Measurements from ENCODE around the gene IGF2BP2. TPM values are rescaled to one million over a fixed set of nuclear protein-coding genes. Genes with fewer than 3 reads are reported as not detected.
A peak's percentile ranks its signal among the peaks of the same experiment; 100 is the strongest.

IGF2BP2 gene
- total RNA-seq, 1 experiment from 2014 or later = 135 TPM

GRCh38 chr3:185729337-185730055 is 95.3 kb downstream of the IGF2BP2 start:
- ATAC-seq (no peak), DNase-seq (ENCODE audit: low read depth, low spot score) (no peak)
- no peaks in the 10 kb centered on the region for H3K27me3 ChIP-seq (ENCODE audit: insufficient read depth, low read length)
- intact Hi-C loops (cut with micrococcal nuclease) = loop anchor here (5.0 kb wide), 1 partner anchor 52 kb away; no protein-coding TSS in a partner anchor
- no peaks in the 10 kb centered on the region for H3K9me2 ChIP-seq (ENCODE audit: insufficient read depth)
- H3K27ac ChIP-seq (ENCODE audit: low read depth, low read length) = no peak overlapping the region
- peaks cover 19 to 66% of the 10 kb centered on the region in 2 experiments for H3K4me1 ChIP-seq (ENCODE audit: control insufficient read depth in 1 of 2, insufficient read depth in 2 of 2, low read length in 2 of 2)
- BruUV-seq (replicated peaks) = no TSS peak
- H3K36me3 ChIP-seq (ENCODE audit: control insufficient read depth in 1 of 2, insufficient read depth in 2 of 2, low read length in 2 of 2) = no peaks in the 10 kb centered on the region
- no peak overlapping the region for H3K4me3 ChIP-seq (replicated peaks in 1 of 2; ENCODE audit: low read depth in 1 of 2, low read length in 2 of 2)
- no peaks in the 10 kb centered on the region for H3K9me3 ChIP-seq (ENCODE audit: control insufficient read depth in 1 of 2, insufficient read depth in 1 of 2, low read depth in 1 of 2, low read length in 2 of 2)
- no peak overlapping the region for H2AFZ ChIP-seq (ENCODE audit: low read depth, low read length, poor library complexity, severe bottlenecking)
- H4K20me1 ChIP-seq (ENCODE audit: insufficient read depth) = peaks cover 23% of the 10 kb centered on the region; the same call in 1 of the 2 replicates
- CTCF ChIA-PET = interaction anchor here (1.7 kb wide), 1 partner anchor 69 kb away, joined by 5 read pairs; no protein-coding TSS in a partner anchor
- H3K9ac ChIP-seq (ENCODE audit: low read length) = no peak overlapping the region
- POLR2A ChIA-PET = no interaction called here
- H3K79me2 ChIP-seq (ENCODE audit: insufficient read depth, low read length) = peaks cover 99% of the 10 kb centered on the region
- peak overlapping the region; percentile 34 for H3K4me2 ChIP-seq (ENCODE audit: low read length)
- RAD21 ChIA-PET (ENCODE audit: low non-redundant PET in 1 of 2, low total read pairs in 2 of 2, uncharacterized antibody in 2 of 2, unreplicated experiment in 2 of 2) = interaction anchor here in 1 of 2 experiments (1.4 kb wide), 1 partner anchor 170 kb away, joined by 4 read pairs; no protein-coding TSS in a partner anchor
- TF ChIP-seq CEBPB (IDR thresholded peaks at IDR 0.05; ENCODE audit: low read depth) (peak; percentile 87), MAX (IDR thresholded peaks at IDR 0.05) (no peak), FOSL1 (IDR thresholded peaks at IDR 0.05; ENCODE audit: low read depth) (peak; percentile 91), EZH2 (IDR thresholded peaks at IDR 0.05) (no peak), RAD21 (IDR thresholded peaks at IDR 0.05; ENCODE audit: low read depth) (no peak), ZNF274 (IDR thresholded peaks at IDR 0.05; ENCODE audit: low read depth, low read length) (no peak), CBX3 (IDR thresholded peaks at IDR 0.05; ENCODE audit: low read depth) (no peak), YY1 (IDR thresholded peaks at IDR 0.05; ENCODE audit: extremely low read depth, insufficient replicate concordance, low read depth, low read length) (no peak), TCF7L2 (IDR thresholded peaks at IDR 0.05; ENCODE audit: borderline replicate concordance, extremely low read depth, insufficient read depth, insufficient read length) (no peak), ZBTB33 (IDR thresholded peaks at IDR 0.05; ENCODE audit: extremely low read depth, insufficient replicate concordance, low read length) (no peak), ATF3 (IDR thresholded peaks at IDR 0.05) (no peak; the same call in 1 of the 2 replicates), EGR1 (IDR thresholded peaks at IDR 0.05; ENCODE audit: low read depth) (no peak), POLR2A (IDR thresholded peaks at IDR 0.05; ENCODE audit: borderline replicate concordance, extremely low read depth, insufficient read depth, insufficient read length) (no peak), ZFX (IDR thresholded peaks at IDR 0.05) (no peak), JUND (IDR thresholded peaks at IDR 0.05) (peak; percentile 80), SRF (IDR thresholded peaks at IDR 0.05; ENCODE audit: low read depth) (no peak), ELF1 (IDR thresholded peaks at IDR 0.05; ENCODE audit: borderline replicate concordance, low read depth) (no peak), CTCF (IDR thresholded peaks at IDR 0.05 in 2 of 3, conservative IDR thresholded peaks at IDR 0.05 in 1 of 3; ENCODE audit: borderline replicate concordance in 1 of 3, insufficient read depth in 1 of 3, low read depth in 2 of 3, low read length in 2 of 3) (no peak), EZH2phosphoT487 (IDR thresholded peaks at IDR 0.05; ENCODE audit: borderline replicate concordance) (no peak), SP1 (IDR thresholded peaks at IDR 0.05; ENCODE audit: low read depth) (peak; percentile 73), POLR2AphosphoS5 (IDR thresholded peaks at IDR 0.05; ENCODE audit: low read depth, low read length) (peak; percentile 40; the same call in 1 of the 2 replicates), SIN3A (IDR thresholded peaks at IDR 0.05; ENCODE audit: low read depth) (0 out of 2 replicates have a peak, but pooled peaks have one; percentile 14)

Data from HCT116 (cell line).